Lower leg skin (tissue), 3 donors: Measurements from ENCODE around the gene TMX2.

ENCODE experiments used
- POLR2A ChIP-seq, 2 donors: fragments of 450-650 bp; IDR thresholded peaks; one replicate each; pipeline ENCODE4 v1.6.1; 2016 to 2017; ENCODE audit warnings: antibody characterized with exemption in 2 of 2, mild to moderate bottlenecking in 1 of 2, moderate library complexity in 1 of 2
- TF ChIP-seq, protein P1 (sequence below), 3 donors: fragments of 450-650 bp; IDR thresholded peaks; one replicate each; pipeline ENCODE4 v1.5.1; 2016; ENCODE audit warnings: antibody characterized with exemption in 3 of 3, mild to moderate bottlenecking in 3 of 3, moderate library complexity in 2 of 3

DNA sequence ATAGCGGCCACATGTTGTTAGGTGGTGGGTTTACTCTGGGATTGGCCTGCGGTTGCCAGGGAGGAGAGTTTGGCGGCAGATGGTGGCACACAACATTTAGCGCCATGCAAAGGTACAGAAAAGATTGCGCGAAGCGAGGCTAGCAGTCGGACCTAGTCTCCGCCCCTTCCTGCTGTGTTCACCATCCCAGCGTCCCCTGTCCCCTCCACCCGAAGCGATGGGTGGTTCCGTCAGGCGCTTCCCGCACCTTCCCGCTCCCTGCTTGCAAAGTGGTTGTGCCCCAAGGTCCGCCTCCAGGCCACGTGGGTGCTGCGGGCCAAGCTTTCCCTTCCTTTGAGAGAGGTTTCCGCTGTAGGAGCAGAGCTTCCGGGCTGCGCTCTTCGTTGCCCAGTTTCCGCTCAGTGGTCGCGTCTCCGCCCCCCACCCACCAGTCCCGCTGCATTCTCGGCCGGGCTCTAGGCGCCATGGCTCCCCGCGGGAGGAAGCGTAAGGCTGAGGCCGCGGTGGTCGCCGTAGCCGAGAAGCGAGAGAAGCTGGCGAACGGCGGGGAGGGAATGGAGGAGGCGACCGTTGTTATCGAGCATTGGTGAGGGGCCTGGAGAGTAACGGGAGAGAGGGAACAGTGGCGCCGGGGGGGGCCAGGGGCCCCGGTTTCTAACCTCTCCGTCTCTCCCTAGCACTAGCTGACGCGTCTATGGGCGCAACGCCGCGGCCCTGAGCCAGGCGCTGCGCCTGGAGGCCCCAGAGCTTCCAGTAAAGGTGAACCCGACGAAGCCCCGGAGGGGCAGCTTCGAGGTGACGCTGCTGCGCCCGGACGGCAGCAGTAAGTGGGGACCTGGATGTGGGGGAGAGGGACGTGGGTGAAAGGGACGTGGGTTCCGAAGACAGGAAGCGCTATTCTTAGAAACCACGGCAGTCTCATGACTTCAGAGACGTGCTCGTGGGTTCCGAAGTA, 29.0 kb downstream of the TMX2 start, which contains the start of gene SELENOH:
- TF ChIP-seq, protein P1, sequence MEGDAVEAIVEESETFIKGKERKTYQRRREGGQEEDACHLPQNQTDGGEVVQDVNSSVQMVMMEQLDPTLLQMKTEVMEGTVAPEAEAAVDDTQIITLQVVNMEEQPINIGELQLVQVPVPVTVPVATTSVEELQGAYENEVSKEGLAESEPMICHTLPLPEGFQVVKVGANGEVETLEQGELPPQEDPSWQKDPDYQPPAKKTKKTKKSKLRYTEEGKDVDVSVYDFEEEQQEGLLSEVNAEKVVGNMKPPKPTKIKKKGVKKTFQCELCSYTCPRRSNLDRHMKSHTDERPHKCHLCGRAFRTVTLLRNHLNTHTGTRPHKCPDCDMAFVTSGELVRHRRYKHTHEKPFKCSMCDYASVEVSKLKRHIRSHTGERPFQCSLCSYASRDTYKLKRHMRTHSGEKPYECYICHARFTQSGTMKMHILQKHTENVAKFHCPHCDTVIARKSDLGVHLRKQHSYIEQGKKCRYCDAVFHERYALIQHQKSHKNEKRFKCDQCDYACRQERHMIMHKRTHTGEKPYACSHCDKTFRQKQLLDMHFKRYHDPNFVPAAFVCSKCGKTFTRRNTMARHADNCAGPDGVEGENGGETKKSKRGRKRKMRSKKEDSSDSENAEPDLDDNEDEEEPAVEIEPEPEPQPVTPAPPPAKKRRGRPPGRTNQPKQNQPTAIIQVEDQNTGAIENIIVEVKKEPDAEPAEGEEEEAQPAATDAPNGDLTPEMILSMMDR (IDR thresholded peaks at IDR 0.05), result no peak
- TF ChIP-seq POLR2A (IDR thresholded peaks at IDR 0.05), result no peak
